ENCODE results near the gene OR9Q1.

Gene OR9Q1

DNA sequence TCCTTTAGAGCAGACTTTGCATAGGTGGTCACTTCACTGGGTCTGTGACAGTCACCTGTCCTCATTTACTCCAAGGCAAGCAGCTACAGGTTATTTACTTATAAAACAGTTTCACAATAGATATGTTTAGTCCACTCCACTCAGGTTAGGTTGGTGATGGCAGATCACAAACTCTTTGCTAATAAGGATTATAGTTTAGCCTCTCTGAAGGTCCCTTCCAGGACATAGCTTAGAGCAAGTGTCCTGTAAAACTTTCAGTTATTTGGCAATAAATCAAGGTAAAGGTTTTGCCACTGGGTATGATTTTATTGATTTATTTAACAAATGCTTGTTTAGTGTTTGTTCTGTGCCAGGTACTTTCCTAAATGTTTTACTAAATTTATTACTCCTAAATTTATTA, 15.9 kb downstream of the OR9Q1 start:
- no peak for DNase-seq

DNA sequence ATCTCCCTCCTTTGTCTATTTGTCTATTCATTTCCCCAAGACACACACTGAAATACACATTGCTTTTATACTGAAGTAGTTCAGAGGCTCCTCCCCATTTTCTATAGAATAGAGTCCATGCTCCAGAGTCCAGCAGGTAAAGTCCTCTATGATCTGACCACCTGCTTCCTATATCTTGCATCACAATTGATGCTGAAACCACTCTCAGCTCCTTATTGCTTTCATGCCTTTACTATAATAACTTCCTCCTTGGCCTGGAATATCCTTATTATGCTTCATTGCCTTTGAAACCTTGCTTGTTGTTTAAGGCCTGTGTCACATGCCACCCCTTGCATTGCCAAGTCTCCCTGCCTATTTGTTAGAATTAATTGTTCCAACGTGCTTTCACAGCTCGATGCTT, 19.7 kb downstream of the OR9Q1 start:
- DNase-seq, result no peak

DNA sequence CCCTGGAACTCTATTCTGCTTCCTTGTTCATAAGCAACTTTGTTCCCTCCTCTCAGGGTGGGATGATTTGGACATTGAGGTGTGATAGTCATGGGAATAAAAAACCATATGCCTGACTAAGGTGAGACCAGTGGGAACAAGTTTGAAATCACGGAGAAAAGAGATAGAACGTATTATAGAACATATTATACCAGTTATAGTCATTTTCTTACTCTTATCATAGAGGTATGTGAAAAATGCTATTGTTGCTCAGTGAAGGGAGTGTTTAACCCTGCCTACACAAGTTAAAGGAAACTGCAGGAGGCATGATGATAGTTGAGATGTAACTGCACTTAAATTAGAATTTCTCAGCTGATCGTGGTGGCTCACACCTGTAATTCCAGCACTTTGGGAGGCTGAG, 22.6 kb downstream of the OR9Q1 start:
- no peak for DNase-seq

DNA sequence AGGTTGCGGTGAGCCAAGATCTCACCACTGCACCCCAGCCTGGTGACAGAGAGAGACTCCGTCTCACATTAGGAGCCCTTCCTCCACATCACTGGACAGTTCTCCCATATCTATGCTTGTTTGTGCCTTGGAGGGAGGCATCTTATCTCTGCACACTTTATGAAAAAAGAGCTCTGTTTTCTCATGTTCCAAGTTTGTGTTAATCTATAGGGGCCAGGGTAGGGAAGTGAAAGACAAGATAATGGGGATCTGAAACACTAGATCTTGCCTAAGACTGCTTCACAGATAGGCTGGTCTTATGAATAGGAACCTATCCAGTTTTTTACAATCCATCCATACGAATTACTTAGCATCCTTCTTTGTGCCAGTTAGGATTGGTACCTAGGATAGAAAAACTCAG, 24.1 kb downstream of the OR9Q1 start:
- no peak for DNase-seq

DNA sequence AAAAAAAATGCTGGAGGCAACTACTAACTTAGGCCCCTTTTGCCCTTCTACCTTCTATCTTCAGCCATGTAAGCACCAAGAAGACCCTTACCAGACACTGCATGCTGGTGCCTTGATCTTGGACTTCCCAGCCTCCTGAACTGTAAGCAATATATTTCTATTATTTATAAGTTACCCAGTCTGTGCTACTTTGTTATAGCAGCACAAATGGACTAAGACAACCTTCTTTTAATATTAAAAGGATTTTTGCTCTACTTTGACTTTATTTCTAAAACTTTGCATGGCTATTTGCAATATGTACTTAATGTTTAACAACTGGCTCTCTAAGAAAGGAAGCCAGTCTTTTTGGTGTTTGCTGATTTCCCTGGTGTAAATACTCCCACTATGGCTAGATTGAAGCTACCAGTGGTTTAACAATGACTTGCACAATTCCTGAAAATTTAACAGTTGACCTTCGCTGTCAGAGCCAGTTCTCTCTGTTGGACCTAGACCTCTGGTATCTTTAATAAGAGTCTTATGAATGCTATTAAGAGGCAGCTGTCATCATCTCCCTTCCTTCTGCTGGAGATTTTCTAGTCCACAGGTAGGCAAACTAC, 32.2 kb downstream of the OR9Q1 start:
- no peak for DNase-seq

DNA sequence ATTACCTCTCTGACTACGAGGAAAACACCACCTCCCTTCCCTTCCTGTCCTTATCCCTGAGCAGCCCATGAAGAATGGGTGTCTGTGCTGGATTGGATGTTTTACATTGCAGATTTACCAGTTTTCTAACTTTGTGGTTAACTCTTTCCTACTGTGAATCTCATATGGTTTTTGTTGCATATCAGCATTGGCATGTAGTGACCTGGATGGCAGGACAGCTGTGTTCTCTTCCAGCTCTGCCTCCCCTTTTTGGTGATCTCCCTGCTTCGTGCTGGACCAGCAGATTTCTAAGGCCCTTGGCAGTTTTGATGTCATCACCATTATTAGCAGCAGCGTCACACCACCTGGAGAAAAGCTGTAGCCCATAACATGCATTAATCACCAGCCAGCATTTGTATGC, 33.8 kb downstream of the OR9Q1 start:
- DNase-seq, result no peak

DNA sequence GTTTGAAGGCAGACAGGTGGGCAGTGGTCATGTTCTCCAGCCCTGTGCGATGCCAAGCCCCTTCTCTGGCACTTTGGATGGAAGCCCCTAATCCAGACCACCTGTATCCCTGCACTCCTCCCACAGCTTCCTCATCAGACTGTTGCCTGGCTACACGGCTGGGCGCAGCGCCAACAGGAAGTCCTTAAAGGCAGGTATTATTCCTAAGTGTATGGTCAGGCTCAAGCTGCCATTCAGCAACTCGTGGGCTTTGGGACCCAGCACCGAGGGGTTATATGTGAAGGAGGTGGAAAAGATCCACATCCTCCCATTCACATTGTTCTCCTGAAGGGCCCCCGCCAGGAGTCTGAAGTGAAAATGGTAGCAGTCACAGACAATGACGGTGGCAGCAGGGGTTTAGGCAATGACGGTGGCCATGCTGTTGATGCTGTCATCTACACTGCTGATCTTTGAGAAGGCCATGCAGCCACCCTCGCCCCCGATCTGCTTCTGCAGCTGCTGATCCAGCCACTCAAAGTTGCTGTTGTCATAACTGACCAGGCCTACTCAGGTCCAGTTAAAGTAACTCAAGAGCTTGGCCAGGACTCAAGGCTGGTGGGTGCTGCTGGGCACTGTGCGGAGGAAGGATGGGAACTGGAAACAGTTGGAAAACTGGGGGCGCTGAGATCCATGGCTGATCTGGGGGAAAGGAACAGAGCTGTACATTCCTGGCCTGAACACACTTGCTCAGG, 34.8 kb downstream of the OR9Q1 start:
- DNase-seq, result no peak

DNA sequence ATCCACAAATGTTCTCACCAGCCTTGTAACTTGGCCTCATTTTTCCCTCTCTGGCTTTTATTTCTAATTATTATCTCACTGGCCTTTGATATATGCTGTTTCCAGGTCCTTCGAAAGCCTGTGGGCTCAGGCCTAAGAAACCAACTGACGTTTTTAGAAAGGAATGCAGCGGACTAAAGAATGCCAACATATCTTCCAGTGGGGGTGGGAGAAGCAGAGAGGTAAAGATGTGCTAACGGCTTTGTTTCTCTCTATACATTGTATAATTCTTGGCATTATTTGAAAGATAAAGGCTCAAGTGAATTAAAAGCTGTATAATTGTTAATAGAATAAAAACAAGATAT, 35.3 kb downstream of the OR9Q1 start:
- DNase-seq, result no peak

DNA sequence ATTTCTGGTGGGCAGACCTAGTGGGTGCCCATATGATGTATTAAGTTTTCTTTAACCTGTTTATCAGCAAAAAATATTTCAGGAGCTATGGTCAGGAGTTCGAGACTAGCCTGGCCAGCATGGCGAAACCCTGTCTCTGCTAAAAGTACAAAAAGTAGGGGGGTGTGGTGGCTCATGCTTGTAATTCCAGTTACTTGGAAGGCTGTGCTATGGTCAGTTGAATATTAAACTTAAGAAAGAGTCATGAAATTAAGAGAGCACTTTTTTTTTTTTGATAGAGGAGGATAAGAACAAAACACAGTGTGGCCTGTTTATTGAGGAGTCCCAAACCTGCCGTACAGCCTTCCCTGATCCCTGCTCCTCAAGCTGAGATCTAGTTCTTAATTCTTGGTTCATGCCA, 36.9 kb downstream of the OR9Q1 start:
- DNase-seq, result no peak

DNA sequence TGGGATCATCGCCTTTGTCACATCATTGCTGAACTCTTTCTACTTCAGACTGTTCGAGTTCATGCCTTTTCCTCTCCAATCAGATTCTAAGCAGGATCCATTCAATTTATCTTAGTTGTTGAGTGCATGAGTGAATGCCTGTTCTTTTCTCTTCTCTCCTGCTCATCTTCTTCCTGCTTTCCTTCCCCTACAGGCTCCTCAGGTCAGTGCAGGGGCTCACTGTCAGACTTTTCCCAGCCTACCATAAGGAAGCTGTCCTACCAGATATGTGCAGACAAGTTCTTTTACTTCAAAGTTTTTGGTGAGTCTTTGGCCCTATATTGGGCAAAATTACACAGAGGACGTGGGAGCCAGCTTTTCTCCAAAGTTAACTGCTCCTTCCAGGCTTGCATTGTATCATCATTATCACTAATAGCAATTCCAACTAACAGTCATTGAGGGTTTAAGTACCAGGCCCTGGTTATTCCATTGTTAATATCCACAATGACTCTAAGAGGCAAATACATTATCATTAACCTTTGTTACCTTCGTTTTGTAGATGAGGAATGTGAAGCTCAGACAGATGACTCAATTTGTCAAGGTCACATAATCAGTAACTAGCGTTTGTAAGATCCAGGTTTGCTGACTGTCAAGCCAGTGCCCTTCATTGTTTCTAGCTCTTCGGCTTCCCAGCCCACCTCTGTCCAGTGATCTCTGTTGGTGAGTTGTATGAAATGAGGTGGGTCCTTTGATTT, 37.4 kb downstream of the OR9Q1 start:
- DNase-seq, result no peak

DNA sequence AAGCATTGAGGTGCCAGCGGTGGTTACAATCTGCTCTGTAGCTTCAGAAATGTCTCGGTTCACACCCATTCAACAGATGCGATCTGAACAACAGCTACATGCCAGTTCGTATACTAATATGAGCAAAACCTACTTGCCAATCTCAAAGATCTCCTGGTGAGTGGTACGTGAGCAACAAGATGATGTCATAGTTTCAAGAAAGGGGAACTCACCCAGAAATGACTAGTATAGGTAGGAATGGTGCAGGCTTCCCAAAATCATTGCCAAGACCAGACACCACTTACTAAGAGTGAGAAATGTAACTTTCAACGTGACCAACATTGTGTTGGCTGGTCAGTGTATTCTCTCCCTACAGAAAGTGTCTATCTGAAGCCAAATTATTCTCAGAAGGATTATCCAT, 38.1 kb downstream of the OR9Q1 start:
- no peak for DNase-seq

DNA sequence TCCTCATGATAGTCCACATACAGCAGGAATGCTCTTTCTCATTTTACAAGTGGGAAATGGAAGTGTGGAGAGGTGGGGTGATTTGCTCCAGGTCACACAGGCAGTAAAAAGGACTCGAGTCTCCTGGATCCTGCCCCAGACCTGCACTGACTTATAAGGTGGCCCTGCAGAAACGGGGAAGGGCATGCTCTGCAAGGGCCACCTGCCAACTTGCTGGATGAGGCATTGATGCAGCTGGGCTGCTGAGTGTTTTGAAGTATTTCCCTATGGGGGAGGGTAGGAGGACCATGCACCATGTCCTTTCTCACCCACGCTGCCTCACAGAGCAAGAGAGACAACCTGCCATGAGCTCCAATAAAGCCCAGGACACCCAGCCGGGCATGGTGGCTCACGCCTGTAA, 44.0 kb downstream of the OR9Q1 start:
- DNase-seq, result no peak

DNA sequence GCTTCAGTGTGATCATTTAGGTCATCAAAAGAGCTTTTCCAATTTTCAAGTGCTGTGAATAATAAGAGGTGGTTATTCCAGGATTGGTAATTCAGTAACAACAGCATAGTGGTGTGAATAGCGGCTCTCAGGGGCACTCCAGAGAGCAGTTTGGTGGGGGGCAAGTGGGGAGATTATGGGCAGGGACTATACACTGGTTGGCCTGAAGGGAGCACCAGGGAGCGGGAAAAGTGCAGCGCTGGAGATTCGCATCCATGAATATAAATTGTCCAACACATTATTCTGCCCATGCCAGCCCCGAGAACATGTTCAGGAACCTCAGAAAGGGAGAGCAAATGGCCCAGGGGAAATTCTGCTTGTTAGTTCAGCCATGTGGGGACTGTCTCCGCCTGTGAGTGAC, 45.0 kb downstream of the OR9Q1 start:
- DNase-seq, result no peak

DNA sequence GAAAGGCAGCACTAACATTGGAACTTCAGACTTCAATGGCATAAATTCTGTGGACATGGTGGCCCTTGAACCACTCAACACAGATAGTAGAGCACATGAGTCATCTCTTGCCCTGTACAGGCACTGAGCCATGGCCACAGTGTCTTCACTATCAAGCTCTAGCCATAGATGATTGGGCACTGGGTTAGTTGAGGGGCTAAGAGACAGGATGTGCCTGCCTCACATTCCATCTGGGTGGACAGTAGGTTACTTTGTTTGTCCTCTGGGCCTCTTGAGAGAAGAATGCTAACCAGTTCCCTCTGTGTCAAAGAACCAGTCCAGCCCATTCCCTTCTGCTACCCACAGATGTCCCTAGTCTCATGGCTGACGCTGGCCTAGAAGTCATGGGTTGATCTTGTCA, 46.9 kb downstream of the OR9Q1 start:
- DNase-seq, result no peak

DNA sequence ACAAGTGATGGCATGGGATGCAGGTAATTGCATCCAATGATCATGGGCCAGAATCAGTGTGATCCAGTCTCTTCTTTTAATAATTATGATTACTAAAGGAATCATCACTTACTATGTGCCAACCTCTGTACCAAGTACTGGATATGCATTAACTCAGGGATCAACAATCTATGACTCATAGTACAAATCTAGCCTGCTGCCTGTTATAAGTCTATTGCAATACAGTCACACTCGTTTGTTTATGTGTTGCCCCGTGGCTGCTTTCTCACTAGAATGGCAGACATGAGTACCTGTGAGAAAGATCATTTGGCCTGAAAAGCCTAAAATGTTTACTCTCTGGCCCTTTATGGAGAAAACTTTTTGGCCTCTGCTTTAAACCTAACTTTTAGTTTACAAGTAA, 52.1 kb downstream of the OR9Q1 start:
- no peak for DNase-seq

DNA sequence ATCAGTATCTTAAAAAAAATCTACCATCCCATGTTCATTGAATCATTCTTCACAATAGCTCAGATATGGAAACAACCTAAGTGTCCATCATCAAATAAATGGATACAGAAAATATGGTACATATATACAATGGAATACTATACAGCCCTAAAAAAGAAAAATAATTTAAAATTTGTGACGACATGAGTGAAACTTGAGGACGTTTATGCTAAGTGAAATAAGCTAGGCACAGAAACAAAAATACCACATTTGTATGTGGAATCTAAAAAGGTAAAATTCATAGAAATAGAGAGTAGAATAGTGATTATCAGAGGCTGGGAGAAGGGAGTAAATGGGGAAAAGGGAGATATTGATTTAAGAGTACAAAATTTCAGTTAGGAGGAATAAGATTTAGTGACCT, 62.8 kb downstream of the OR9Q1 start:
- DNase-seq, result no peak

DNA sequence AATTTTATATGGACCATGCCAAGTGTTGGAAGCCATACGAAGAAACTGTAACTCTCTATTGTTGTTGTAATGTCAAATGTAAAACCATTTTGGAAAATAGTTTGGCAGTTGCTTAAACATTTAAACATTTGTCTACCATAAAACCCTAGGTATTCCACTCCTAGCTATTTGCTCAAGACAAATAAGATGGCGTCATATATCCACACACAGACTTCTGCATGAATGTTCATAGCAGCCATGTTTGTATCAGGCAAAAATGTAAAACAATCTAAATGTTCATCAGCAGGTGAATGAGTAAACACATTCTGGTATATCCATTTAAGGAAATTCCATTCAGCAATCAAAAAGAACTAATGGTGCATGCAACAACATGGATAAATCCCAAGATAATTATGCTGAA, 73.8 kb downstream of the OR9Q1 start:
- DNase-seq, result no peak

DNA sequence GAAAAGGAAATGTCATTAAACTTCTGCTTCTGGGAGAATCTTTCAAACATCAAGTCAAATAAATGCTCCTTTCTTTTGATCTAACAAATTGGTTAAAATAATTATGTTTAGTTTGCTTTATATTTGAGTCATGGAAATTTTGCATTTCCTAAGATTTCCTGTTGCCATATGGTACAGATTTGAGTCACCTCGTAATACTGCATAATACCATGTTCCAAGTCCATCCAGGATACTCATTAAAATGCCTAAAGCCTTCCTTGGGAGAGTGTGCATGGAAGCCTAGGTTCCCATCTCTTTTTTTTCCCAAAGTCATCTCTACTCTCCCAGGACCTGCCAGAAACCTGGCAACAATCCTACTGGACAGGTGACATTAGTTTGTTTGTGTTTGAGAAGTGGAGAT, 97.4 kb downstream of the OR9Q1 start:
- no peak for DNase-seq

DNA sequence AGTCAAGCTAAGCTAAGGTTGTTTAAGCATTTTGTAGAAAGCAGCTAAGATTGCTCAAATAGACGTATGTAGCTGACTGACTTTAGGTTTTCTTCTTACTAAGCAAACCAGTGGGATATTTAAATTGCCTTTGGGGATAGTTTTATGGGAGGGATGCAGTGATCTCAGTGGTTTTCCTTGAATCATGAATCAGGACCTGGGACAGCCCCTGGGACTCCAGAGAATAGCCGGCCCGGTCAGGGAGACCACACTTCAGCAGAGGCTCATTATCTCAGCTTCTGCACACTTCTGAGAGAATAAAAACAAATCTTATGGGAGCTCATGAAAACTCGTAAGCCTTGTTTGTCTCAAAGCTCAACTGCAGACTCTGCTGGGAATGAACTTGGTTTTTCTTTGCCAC, 101.8 kb downstream of the OR9Q1 start, which contains the start of gene OR9I1:
Gene OR9I1 (minus strand): TSS at position 62 of the 400 bp plus-strand sequence. CDS start 6,086 bp downstream, outside the sequence.
- DNase-seq, result no peak

DNA sequence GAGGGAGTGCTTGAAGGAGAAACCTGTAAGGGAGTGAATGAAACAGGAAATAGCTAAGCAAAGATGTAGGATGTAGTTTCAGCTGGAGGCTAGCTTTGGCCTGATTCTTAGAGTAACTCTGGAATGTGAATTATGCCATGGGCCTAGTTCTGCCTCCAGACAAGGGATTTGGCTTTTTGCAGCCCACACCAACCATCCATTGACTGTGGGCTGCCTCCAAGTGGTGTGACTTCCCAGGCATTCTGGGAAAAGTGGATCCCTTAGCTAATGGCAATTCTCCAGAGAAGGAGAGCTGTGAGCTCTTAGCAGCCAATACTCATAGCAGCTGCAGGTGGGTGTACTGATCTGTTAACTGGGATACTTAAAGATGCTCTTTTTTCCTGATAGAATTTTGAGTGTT, 103.7 kb downstream of the OR9Q1 start:
- DNase-seq, result no peak

DNA sequence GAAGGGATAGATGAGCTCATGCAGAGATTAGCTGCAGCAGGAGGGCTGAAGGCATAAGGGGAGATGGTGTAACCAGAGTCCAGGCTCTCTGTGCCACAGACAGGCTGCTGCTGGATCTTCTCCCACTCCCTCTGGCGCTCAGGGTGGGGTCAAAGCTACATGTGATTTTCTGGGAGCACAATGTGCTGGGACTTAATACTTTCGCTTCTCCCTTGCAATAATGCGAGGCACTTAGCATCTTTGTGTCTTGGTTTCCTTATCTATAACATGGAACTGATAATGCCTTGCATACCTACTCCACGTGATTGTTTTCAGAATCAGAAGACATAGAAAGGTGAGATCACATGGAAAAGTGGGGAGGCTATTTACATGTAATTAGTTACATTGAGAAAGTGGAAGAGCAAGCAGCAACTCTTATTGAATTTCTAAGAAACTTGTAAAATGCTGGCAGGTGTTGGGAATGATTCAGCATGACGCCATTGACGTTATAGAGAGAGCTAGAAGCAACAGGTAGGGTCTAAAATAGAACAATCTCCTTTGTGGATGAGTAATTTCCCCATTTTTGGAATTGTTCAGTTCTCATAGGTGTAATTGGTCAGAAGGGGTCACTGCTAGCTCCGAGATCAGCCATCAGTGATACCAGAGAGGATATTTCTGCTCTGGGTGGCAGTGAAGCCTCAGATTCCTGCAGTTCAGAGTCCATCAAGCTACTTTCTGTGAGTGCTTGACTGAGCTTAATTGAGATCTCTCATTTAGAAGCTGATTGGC, 109.8 kb downstream of the OR9Q1 start:
- no peak for DNase-seq

DNA sequence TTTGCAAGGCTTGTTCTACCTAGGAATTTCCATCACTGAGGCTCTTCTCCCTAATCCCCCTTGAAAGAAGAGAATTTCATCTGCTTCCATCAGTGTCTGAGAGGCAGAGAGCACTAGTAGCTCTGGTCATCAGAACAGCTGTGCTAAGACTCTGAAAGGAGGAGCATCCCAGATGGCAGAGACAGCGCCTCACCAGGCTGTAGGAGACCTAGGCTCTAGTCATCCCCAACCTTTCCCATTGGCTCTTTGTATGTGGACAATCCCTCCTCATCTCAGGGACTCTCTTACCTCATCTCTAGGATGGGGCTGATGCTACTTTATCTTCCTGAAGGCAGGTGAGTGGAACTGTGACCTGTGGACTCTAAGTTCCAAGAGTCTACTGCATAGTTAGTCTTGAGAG, 110.5 kb downstream of the OR9Q1 start:
- no peak for DNase-seq

DNA sequence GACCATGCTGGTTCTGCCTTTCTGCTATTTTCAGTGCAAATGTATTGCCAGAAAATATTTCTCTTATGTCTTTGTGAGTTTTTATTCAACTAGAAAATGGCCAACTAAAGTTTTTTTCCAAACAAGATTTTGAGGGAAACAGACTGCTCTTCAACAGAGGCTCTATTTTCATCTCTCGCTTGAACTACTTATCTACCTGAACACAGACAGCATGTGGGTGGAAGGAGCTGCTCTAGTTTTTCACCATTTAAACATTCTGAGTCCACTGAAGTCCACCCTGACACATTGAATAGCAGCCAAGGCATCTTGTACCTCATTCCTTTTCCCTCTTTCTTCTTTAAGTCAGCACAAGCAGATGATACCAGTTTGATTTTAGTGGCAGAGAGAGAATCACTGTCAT, 111.5 kb downstream of the OR9Q1 start:
- DNase-seq, result no peak

DNA sequence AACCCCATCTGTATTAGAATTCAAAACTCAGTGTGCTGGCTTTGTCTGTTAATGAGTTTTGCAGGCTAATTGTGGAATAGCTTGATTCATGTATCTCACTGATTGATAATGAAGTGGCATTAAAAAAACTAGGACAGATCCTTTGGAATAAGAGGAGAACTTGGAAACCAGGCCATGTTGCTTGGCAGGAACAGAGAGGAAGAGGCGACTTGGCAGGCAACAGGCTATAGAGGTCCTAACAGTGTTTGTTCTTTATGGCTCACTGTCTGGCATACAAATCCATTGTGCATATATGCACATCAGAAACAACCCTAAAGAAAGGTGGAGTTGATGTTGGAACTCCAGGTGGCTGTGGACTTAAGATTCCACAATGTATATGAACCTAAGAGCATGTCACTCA, 119.1 kb downstream of the OR9Q1 start:
- DNase-seq, result no peak
